PC-3 (cell line): ENCODE measurements around the gene MLN. TPM values are rescaled to one million over a fixed set of nuclear protein-coding genes. Genes with fewer than 3 reads are reported as not detected.
A peak's percentile ranks its signal among the peaks of the same experiment; 100 is the strongest.

Experiments
- ATAC-seq: fragments of 200-7000 bp; cut with Tn5 transposase; 2 replicates; pipeline ENCODE4 v1.9.1; 2020; ENCODE audit warnings: mild to moderate bottlenecking, moderate library complexity
- BruUV-seq: library from RNA; stranded (reverse); fragments of 400-500 nt; replicated peaks from 2 replicates; lab custom pipeline; 2021; lab: Mats Ljungman, UMichigan
- CTCF ChIA-PET: fragments of 300-600 bp; sonication (Branson Sonifier 250); formaldehyde crosslinking; loops from one replicate; lab custom pipeline; 2022; ENCODE audit warnings: antibody characterized with exemption; lab: Charles Lee
- POLR2A ChIA-PET: fragments of 300-600 bp; sonication (Branson Sonifier 250); formaldehyde crosslinking; loops from one replicate; lab custom pipeline; 2022; ENCODE audit warnings: antibody characterized with exemption; ENCODE audit not compliant: unreplicated experiment; lab: Charles Lee
- DNase-seq: peaks from one replicate; pipeline ENCODE4 v3.0.0-alpha.2; 2015
- H2AFZ ChIP-seq: fragments of 300-600 bp; sonication (generic); 2 replicates; pipeline ENCODE4 v1.6.0; 2016; ENCODE audit warnings: antibody characterized with exemption, low read length
- H3F3A ChIP-seq: fragments of 300-600 bp; sonication (generic); one replicate; pipeline ENCODE4 v1.6.0; 2017; ENCODE audit warnings: antibody characterized with exemption, low read length, control low read depth, mild to moderate bottlenecking; ENCODE audit not compliant: unreplicated experiment
- H3K27ac ChIP-seq: fragments of 300-600 bp; sonication (generic); 2 replicates; pipeline ENCODE4 v1.5.1; 2016; ENCODE audit warnings: mild to moderate bottlenecking, low read length
- H3K27me3 ChIP-seq: fragments of 300-600 bp; sonication (generic); 2 replicates; pipeline ENCODE4 v1.6.1; 2016; ENCODE audit warnings: low read length, mixed read lengths
- H3K36me3 ChIP-seq: fragments of 300-600 bp; sonication (generic); 2 replicates; pipeline ENCODE4 v1.6.1; 2016; ENCODE audit warnings: low read depth, mixed run types, low read length, mixed read lengths
- H3K4me1 ChIP-seq: fragments of 300-600 bp; sonication (generic); 2 replicates; pipeline ENCODE4 v1.5.1; 2016; ENCODE audit warnings: low read length; ENCODE audit not compliant: insufficient read depth
- H3K4me2 ChIP-seq: fragments of 300-600 bp; sonication (generic); 2 replicates; pipeline ENCODE4 v1.6.0; 2016; ENCODE audit warnings: low read length
- H3K4me3 ChIP-seq: fragments of 300-600 bp; sonication (generic); 2 replicates; pipeline ENCODE4 v1.5.1; 2016; ENCODE audit warnings: mild to moderate bottlenecking, low read length, mixed read lengths
- H3K79me2 ChIP-seq: fragments of 300-600 bp; sonication (generic); 2 replicates; pipeline ENCODE4 v1.6.1; 2017; ENCODE audit warnings: low read length, mixed read lengths
- H3K9ac ChIP-seq: fragments of 300-600 bp; sonication (generic); 2 replicates; pipeline ENCODE4 v1.6.0; 2016; ENCODE audit warnings: mild to moderate bottlenecking, low read length
- H3K9me2 ChIP-seq: fragments of 300-600 bp; sonication (generic); replicated peaks from 2 replicates; pipeline ENCODE4 v1.6.1; 2016; ENCODE audit warnings: mixed run types, low read length, mixed read lengths
- H3K9me3 ChIP-seq: fragments of 300-600 bp; sonication (generic); 2 replicates; pipeline ENCODE4 v1.6.1; 2016; ENCODE audit warnings: low read length, mixed read lengths
- H4K20me1 ChIP-seq: fragments of 300-600 bp; sonication (generic); 2 replicates; pipeline ENCODE4 v1.6.1; 2016; ENCODE audit warnings: low read length, mixed read lengths
- EZH2 ChIP-seq: fragments of 300-600 bp; sonication (generic); IDR thresholded peaks from one replicate; pipeline ENCODE4 v1.6.1; 2017; ENCODE audit warnings: antibody characterized with exemption, mild to moderate bottlenecking, low read length; ENCODE audit not compliant: unreplicated experiment
- EZH2phosphoT487 ChIP-seq: fragments of 300-600 bp; sonication (generic); IDR thresholded peaks from 2 replicates; pipeline ENCODE4 v1.6.1; 2018; ENCODE audit warnings: mild to moderate bottlenecking, antibody characterized with exemption, low read length, borderline replicate concordance
- intact Hi-C: fragments of 100-400 bp; cut with micrococcal nuclease; formaldehyde crosslinking; loops from 2 replicates; pipeline ENCODE4 v1.9.0; 2023
- total RNA-seq: library from RNA; depleted of rRNA; stranded (reverse); fragments of >200 nt; gene quantifications from 2 replicates; pipeline ENCODE4 v1.2.3, GENCODE V29; 2014
- TF ChIP-seq, protein P1 (sequence below): fragments of 300-600 bp; sonication (generic); conservative IDR thresholded peaks from 2 replicates; pipeline ENCODE4 v1.5.1; 2017; ENCODE audit warnings: antibody characterized with exemption, low read depth, mild to moderate bottlenecking, low read length

MLN gene
- total RNA-seq, 1 experiment from 2014 or later = not detected

- no TSS peak for BruUV-seq
- Histone ChIP-seq H3K36me3 (peaks cover 2% of the 10 kb centered on the region; the same call in 1 of the 2 replicates), H3K4me3 (peak within 1 kb of the TSS; percentile 89), H3K4me1 (peaks cover 35% of the 10 kb centered on the region), H3F3A (no peaks in the 10 kb centered on the region), H3K27ac (peak within 1 kb of the TSS; percentile 54), H4K20me1 (no peaks in the 10 kb centered on the region), H3K27me3 (peaks cover 3% of the 10 kb centered on the region; the same call in 1 of the 2 replicates), H3K4me2 (peak within 1 kb of the TSS; percentile 95), H3K79me2 (peaks cover 39% of the 10 kb centered on the region), H3K9me3 (no peaks in the 10 kb centered on the region), H3K9ac (peak within 1 kb of the TSS; percentile 94), H2AFZ (peak within 1 kb of the TSS; percentile 92), H3K9me2 (no peaks in the 10 kb centered on the region)
- intact Hi-C loops = loop anchor here (1.0 kb wide), 1 partner anchor 21 kb away; no protein-coding TSS in a partner anchor
- peak; percentile 92 for DNase-seq
- no peak for TF ChIP-seq EZH2
- TF ChIP-seq, protein P1, sequence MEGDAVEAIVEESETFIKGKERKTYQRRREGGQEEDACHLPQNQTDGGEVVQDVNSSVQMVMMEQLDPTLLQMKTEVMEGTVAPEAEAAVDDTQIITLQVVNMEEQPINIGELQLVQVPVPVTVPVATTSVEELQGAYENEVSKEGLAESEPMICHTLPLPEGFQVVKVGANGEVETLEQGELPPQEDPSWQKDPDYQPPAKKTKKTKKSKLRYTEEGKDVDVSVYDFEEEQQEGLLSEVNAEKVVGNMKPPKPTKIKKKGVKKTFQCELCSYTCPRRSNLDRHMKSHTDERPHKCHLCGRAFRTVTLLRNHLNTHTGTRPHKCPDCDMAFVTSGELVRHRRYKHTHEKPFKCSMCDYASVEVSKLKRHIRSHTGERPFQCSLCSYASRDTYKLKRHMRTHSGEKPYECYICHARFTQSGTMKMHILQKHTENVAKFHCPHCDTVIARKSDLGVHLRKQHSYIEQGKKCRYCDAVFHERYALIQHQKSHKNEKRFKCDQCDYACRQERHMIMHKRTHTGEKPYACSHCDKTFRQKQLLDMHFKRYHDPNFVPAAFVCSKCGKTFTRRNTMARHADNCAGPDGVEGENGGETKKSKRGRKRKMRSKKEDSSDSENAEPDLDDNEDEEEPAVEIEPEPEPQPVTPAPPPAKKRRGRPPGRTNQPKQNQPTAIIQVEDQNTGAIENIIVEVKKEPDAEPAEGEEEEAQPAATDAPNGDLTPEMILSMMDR = no peak
- no peak for TF ChIP-seq EZH2phosphoT487
- POLR2A ChIA-PET = no interaction called here
- ATAC-seq = peak; percentile 72
- CTCF ChIA-PET = interaction anchor here (0.6 kb wide), 1 partner anchor 16 kb away, joined by 3 read pairs; no protein-coding TSS in a partner anchor
These were observed 14.9 kb downstream of the MLN start, which contains the start of gene LEMD2 for GRCh38 chr6:33788694-33789549. TSS of gene LEMD2 (minus strand) at chr6:33789130. CDS start at chr6:33789116, 14 bp downstream.

- TF ChIP-seq EZH2phosphoT487 (no peak), EZH2 (no peak)
- ATAC-seq (peak; percentile 67), DNase-seq (peak; percentile 56)
- H4K20me1 ChIP-seq = no peaks in the 10 kb centered on the region
- peak overlapping the region; percentile 54 for H3K27ac ChIP-seq
- peaks cover 10% of the 10 kb centered on the region for H3K36me3 ChIP-seq
- intact Hi-C loops = loop anchor here (1.0 kb wide), 1 partner anchor 20 kb away; no protein-coding TSS in a partner anchor
- H3K9me2 ChIP-seq = no peaks in the 10 kb centered on the region
- no peaks in the 10 kb centered on the region for H3F3A ChIP-seq
- H3K9me3 ChIP-seq = no peaks in the 10 kb centered on the region
- peak overlapping the region; percentile 89 for H3K4me3 ChIP-seq
- no TSS peak for BruUV-seq
- H3K4me2 ChIP-seq = peak overlapping the region; percentile 95
- peak overlapping the region; percentile 92 for H2AFZ ChIP-seq
- H3K79me2 ChIP-seq = peaks cover 39% of the 10 kb centered on the region
- ChIA-PET CTCF (no interaction called here), POLR2A (no interaction called here)
- H3K9ac ChIP-seq = peak overlapping the region; percentile 94
- H3K4me1 ChIP-seq = peaks cover 35% of the 10 kb centered on the region
- no peaks in the 10 kb centered on the region; the same call in 1 of the 2 replicates for H3K27me3 ChIP-seq
These were observed 15.7 kb downstream of the MLN start for GRCh38 chr6:33787954-33788693.
